ENCODE data around the gene LRP1-AS. TPM values are rescaled to one million over a fixed set of nuclear protein-coding genes. Genes with fewer than 3 reads are reported as not detected.

LRP1-AS gene
- polyA plus RNA-seq, 1 donor (not counting 4 experiments of a cell fraction or from before 2014, with no cell fraction given), result not detected

GRCh38 chr12:57142121-57142520, 5.3 kb downstream of the LRP1-AS start:
- Histone ChIP-seq H2AFZ (ENCODE audit: control insufficient read depth, low read length) (no peak overlapping the region), H3K4me3 (ENCODE audit: control insufficient read depth in 2 of 3, extremely low read depth in 1 of 3, insufficient read depth in 2 of 3, low read depth in 1 of 3, low read length in 3 of 3) (no peak overlapping the region), H4K20me1 (ENCODE audit: control insufficient read depth, extremely low read depth, insufficient read depth, low read length) (no peaks in the 10 kb centered on the region), H3K9me3 (ENCODE audit: control insufficient read depth, low read depth, low read length) (no peaks in the 10 kb centered on the region), H3K9ac (ENCODE audit: control insufficient read depth, extremely low read depth, insufficient read depth, low read length) (no peak overlapping the region), H3K27me3 (ENCODE audit: control insufficient read depth, extremely low read depth, insufficient read depth, low read length) (no peaks in the 10 kb centered on the region), H3K4me2 (ENCODE audit: control insufficient read depth, extremely low read depth, insufficient read depth, low read depth, low read length) (no peak overlapping the region), H3K27ac (ENCODE audit: control insufficient read depth, insufficient read depth, low read length) (no peak overlapping the region), H3K79me2 (ENCODE audit: control insufficient read depth, insufficient read depth, low read length) (no peaks in the 10 kb centered on the region), H3K4me1 (ENCODE audit: control insufficient read depth, extremely low read depth, insufficient read depth, low read length) (no peaks in the 10 kb centered on the region), H3K9me1 (ENCODE audit: control insufficient read depth, extremely low read depth, insufficient read depth, low read length) (no peaks in the 10 kb centered on the region), H3K36me3 (ENCODE audit: control insufficient read depth in 2 of 2, extremely low read depth in 1 of 2, insufficient read depth in 2 of 2, low read length in 2 of 2) (peaks cover 2 to 41% of the 10 kb centered on the region in 2 experiments)
- FAIRE-seq (no peak), DNase-seq (ENCODE audit: low read depth, low spot score) (no peak)
- dilution Hi-C loops (cut with MboI; ENCODE audit: extremely low pct_ligation_motif_present, low sequenced_read_pairs), result no loop called here
- TF ChIP-seq EZH2 (IDR thresholded peaks at IDR 0.05; ENCODE audit: low read length) (no peak), CTCF (optimal IDR thresholded peaks at IDR 0.05 in 1 of 3, IDR thresholded peaks at IDR 0.05 in 1 of 3, conservative IDR thresholded peaks at IDR 0.05 in 1 of 3; ENCODE audit: extremely low read depth in 1 of 3, insufficient read depth in 2 of 3, low read length in 3 of 3) (no peak)

- FAIRE-seq (no peak), DNase-seq (ENCODE audit: low read depth, low spot score) (no peak)
- dilution Hi-C loops (cut with MboI; ENCODE audit: extremely low pct_ligation_motif_present, low sequenced_read_pairs), result no loop called here
- TF ChIP-seq EZH2 (IDR thresholded peaks at IDR 0.05; ENCODE audit: low read length), result no peak
- TF ChIP-seq CTCF (optimal IDR thresholded peaks at IDR 0.05 in 1 of 3, IDR thresholded peaks at IDR 0.05 in 1 of 3, conservative IDR thresholded peaks at IDR 0.05 in 1 of 3; ENCODE audit: extremely low read depth in 1 of 3, insufficient read depth in 2 of 3, low read length in 3 of 3), result no peak
- Histone ChIP-seq H3K9me3 (ENCODE audit: control insufficient read depth, low read depth, low read length) (no peaks in the 10 kb centered on the region), H4K20me1 (ENCODE audit: control insufficient read depth, extremely low read depth, insufficient read depth, low read length) (no peaks in the 10 kb centered on the region), H3K4me2 (ENCODE audit: control insufficient read depth, extremely low read depth, insufficient read depth, low read depth, low read length) (no peak overlapping the region), H3K4me3 (ENCODE audit: control insufficient read depth in 2 of 3, extremely low read depth in 1 of 3, insufficient read depth in 2 of 3, low read depth in 1 of 3, low read length in 3 of 3) (no peak overlapping the region), H3K27ac (ENCODE audit: control insufficient read depth, insufficient read depth, low read length) (no peak overlapping the region), H2AFZ (ENCODE audit: control insufficient read depth, low read length) (no peak overlapping the region), H3K79me2 (ENCODE audit: control insufficient read depth, insufficient read depth, low read length) (no peaks in the 10 kb centered on the region), H3K4me1 (ENCODE audit: control insufficient read depth, extremely low read depth, insufficient read depth, low read length) (no peaks in the 10 kb centered on the region), H3K36me3 (ENCODE audit: control insufficient read depth in 2 of 2, extremely low read depth in 1 of 2, insufficient read depth in 2 of 2, low read length in 2 of 2) (peaks cover 2 to 33% of the 10 kb centered on the region in 2 experiments), H3K9me1 (ENCODE audit: control insufficient read depth, extremely low read depth, insufficient read depth, low read length) (no peaks in the 10 kb centered on the region), H3K27me3 (ENCODE audit: control insufficient read depth, extremely low read depth, insufficient read depth, low read length) (no peaks in the 10 kb centered on the region), H3K9ac (ENCODE audit: control insufficient read depth, extremely low read depth, insufficient read depth, low read length) (no peak overlapping the region)
Observed at GRCh38 chr12:57141249-57141648, 6.2 kb downstream of the LRP1-AS start.

Measured in keratinocyte (primary cell).